Calu3 (cell line): ENCODE data around the gene LAMTOR4. TPM values are rescaled to one million over a fixed set of nuclear protein-coding genes. Genes with fewer than 3 reads are reported as not detected.

ENCODE experiments used
- BruUV-seq: library from RNA; stranded (reverse); fragments of 400-500 nt; replicated peaks from 2 replicates; lab custom pipeline; 2021; lab: Mats Ljungman, UMichigan
- CTCF ChIA-PET: fragments of 300-600 bp; sonication (Branson Sonifier 250); formaldehyde crosslinking; loops from one replicate; lab custom pipeline; 2022; ENCODE audit warnings: antibody characterized with exemption; lab: Charles Lee
- DNase-seq: peaks from one replicate; pipeline ENCODE4 v3.0.0; 2022
- H3K27ac Mint-ChIP-seq: one replicate; pipeline ENCODE4 v1.8.0; 2022; ENCODE audit warnings: mixed read lengths; ENCODE audit not compliant: unreplicated experiment
- H3K27me3 Mint-ChIP-seq: one replicate; pipeline ENCODE4 v1.8.0; 2022; ENCODE audit warnings: mixed read lengths; ENCODE audit not compliant: unreplicated experiment
- H3K36me3 Mint-ChIP-seq: one replicate; pipeline ENCODE4 v1.8.0; 2022; ENCODE audit warnings: mild to moderate bottlenecking, moderate library complexity, mixed read lengths; ENCODE audit not compliant: insufficient read depth, unreplicated experiment
- H3K4me1 Mint-ChIP-seq: one replicate; pipeline ENCODE4 v1.8.0; 2022; ENCODE audit warnings: mild to moderate bottlenecking, low read depth, mixed read lengths; ENCODE audit not compliant: unreplicated experiment
- H3K4me3 Mint-ChIP-seq: one replicate; pipeline ENCODE4 v1.8.0; 2022; ENCODE audit warnings: mild to moderate bottlenecking, low read depth, moderate library complexity, mixed read lengths; ENCODE audit not compliant: unreplicated experiment
- H3K9me3 Mint-ChIP-seq: one replicate; pipeline ENCODE4 v1.8.0; 2022; ENCODE audit warnings: low read depth, mixed read lengths; ENCODE audit not compliant: unreplicated experiment
- intact Hi-C: fragments of 100-400 bp; cut with micrococcal nuclease; formaldehyde crosslinking; loops from one replicate; pipeline ENCODE4 v1.10.0; 2022; ENCODE audit not compliant: unreplicated experiment
- total RNA-seq: library from RNA; stranded (reverse); gene quantifications from 2 replicates; pipeline ENCODE4 v1.2.3, GENCODE V29; 2022
- TF ChIP-seq, protein P1 (sequence below): fragments of 200-600 bp; IDR thresholded peaks from one replicate; pipeline ENCODE4 v1.8.0; 2022; ENCODE audit warnings: antibody characterized with exemption; ENCODE audit not compliant: unreplicated experiment

The LAMTOR4 gene
- total RNA-seq, 1 experiment from 2014 or later: 43.6 TPM

DNA sequence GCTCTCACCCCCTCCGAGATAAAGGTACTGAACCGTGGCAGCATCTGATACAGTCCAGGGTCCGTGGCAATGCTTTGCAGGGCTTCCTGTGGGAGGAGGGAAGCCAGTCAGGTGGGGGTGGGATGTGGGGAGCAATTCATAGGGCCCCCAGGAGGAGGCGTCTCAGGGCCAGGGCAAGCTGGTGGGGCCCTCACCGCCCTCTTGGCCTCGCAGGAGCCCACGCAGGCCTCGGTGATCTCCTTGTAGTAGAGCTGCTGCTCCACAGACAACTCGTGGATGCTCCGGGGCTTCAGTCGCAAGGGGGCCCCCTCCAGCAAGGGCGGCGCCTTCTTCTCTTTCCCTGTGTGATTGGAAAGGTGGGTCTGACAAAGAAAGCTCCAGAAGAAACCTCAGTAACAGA is 36.8 kb upstream of the LAMTOR4 start:
- Mint-ChIP-seq H3K9me3 (no peaks in the 10 kb centered on the region), H3K36me3 (peaks cover 19% of the 10 kb centered on the region)
- CTCF ChIA-PET: no interaction called here

DNA sequence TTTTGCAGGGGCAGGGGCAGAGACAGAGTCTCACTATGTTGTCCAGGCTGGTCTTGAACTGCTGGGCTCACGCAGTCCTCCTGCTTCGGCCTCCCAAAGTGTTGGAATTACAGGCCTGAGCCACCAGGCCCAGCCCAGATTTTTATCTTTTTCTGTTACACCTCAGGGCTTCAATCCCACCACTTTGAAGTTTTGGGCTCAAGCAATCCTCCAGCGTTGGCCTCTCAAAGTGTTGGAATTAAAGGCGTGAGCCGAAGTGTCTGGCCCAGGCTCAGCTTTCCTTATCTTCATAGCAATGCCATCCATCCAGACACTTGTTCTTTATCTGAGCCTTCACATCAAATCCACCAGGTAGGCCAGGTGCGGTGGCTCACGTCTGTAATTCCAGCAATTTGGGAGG is 33.7 kb upstream of the LAMTOR4 start:
- no peak for DNase-seq
- Mint-ChIP-seq H3K4me1 (peaks cover under 1% of the 10 kb centered on the region), H3K4me3 (no peak overlapping the region), H3K36me3 (peaks cover 25% of the 10 kb centered on the region), H3K9me3 (no peaks in the 10 kb centered on the region), H3K27ac (no peak overlapping the region), H3K27me3 (no peaks in the 10 kb centered on the region)
- intact Hi-C loops: no loop called here
- no TSS peak for BruUV-seq
- TF ChIP-seq, protein P1, sequence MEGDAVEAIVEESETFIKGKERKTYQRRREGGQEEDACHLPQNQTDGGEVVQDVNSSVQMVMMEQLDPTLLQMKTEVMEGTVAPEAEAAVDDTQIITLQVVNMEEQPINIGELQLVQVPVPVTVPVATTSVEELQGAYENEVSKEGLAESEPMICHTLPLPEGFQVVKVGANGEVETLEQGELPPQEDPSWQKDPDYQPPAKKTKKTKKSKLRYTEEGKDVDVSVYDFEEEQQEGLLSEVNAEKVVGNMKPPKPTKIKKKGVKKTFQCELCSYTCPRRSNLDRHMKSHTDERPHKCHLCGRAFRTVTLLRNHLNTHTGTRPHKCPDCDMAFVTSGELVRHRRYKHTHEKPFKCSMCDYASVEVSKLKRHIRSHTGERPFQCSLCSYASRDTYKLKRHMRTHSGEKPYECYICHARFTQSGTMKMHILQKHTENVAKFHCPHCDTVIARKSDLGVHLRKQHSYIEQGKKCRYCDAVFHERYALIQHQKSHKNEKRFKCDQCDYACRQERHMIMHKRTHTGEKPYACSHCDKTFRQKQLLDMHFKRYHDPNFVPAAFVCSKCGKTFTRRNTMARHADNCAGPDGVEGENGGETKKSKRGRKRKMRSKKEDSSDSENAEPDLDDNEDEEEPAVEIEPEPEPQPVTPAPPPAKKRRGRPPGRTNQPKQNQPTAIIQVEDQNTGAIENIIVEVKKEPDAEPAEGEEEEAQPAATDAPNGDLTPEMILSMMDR: no peak
- CTCF ChIA-PET: no interaction called here

More for the DNA sequence above, 36.8 kb upstream of the LAMTOR4 start:
- BruUV-seq: no TSS peak
- intact Hi-C loops: no loop called here
- TF ChIP-seq, protein P1: no peak
- DNase-seq: no peak
- Mint-ChIP-seq H3K4me3 (no peak overlapping the region), H3K4me1 (no peaks in the 10 kb centered on the region), H3K27ac (no peak overlapping the region), H3K27me3 (no peaks in the 10 kb centered on the region)

DNA sequence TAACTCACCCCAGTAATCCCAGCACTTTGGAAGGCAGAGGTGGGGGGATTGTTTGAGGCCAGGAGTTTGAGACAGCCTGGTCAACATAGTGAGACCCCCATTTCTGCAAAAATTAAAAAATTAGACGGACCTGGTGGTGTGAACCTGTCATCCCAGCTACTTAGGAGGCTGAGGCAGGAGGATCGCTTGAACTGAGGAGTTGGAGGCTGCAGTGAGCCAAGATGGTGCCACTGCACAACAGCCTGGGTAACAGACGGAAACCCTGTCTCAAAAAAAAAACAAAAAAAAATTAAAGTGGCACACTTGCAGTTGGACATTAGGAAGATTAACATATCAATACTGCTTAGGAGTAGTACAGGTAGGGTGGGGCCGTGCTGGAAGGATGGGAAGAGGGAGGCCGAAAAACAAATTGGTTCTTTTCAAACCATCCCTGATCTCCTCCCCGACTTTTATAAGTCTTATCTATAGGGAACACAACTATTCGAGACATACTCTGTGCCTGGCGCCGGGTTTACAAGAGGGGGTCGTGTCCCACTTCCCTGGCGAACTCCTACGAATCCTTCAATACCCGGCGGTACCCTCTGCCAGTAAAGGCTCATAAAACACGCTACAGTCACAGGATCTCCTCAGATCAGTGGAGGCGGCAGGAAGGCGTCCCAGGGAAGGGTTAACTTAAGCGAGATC is 30.2 kb upstream of the LAMTOR4 start:
- Mint-ChIP-seq H3K9me3 (no peaks in the 10 kb centered on the region), H3K27ac (peak overlapping the region; percentile 90), H3K4me3 (peak overlapping the region; percentile 96), H3K4me1 (peaks cover 8% of the 10 kb centered on the region), H3K36me3 (peaks cover 20% of the 10 kb centered on the region), H3K27me3 (no peaks in the 10 kb centered on the region)
- TF ChIP-seq, protein P1: no peak
- BruUV-seq: TSS peak; percentile 57
- CTCF ChIA-PET: interaction anchor here (0.7 kb wide), 1 partner anchor 256 kb away, joined by 3 read pairs; no protein-coding TSS in a partner anchor
- intact Hi-C loops: no loop called here
- DNase-seq: no peak

- Mint-ChIP-seq H3K27me3 (no peaks in the 10 kb centered on the region), H3K36me3 (peaks cover 20% of the 10 kb centered on the region), H3K9me3 (no peaks in the 10 kb centered on the region), H3K4me3 (peak within 1 kb of the TSS; percentile 96), H3K4me1 (peaks cover 8% of the 10 kb centered on the region), H3K27ac (peak within 1 kb of the TSS; percentile 90)
- TF ChIP-seq, protein P1: no peak
- CTCF ChIA-PET: interaction anchor here (0.6 kb wide), 1 partner anchor 37 kb away, joined by 3 read pairs; no protein-coding TSS in a partner anchor
- peak; percentile 88 for DNase-seq
- intact Hi-C loops: no loop called here
- no TSS peak for BruUV-seq
These were observed 29.4 kb upstream of the LAMTOR4 start, which contains the start of the genes CNPY4 and TAF6 for GRCh38 chr7:100119072-100119969. Gene CNPY4 (plus strand): TSS chr7:100119634. CDS start chr7:100119745, 111 bp downstream. Gene TAF6 (minus strand): TSS chr7:100119358. CDS start chr7:100114209, 5,149 bp downstream.
